Measurements from ENCODE around the gene CD300LD.

CD300LD gene

GRCh38 chr17:74543406-74543805, 48.7 kb downstream of the CD300LD start:
- no peak for DNase-seq

DNA sequence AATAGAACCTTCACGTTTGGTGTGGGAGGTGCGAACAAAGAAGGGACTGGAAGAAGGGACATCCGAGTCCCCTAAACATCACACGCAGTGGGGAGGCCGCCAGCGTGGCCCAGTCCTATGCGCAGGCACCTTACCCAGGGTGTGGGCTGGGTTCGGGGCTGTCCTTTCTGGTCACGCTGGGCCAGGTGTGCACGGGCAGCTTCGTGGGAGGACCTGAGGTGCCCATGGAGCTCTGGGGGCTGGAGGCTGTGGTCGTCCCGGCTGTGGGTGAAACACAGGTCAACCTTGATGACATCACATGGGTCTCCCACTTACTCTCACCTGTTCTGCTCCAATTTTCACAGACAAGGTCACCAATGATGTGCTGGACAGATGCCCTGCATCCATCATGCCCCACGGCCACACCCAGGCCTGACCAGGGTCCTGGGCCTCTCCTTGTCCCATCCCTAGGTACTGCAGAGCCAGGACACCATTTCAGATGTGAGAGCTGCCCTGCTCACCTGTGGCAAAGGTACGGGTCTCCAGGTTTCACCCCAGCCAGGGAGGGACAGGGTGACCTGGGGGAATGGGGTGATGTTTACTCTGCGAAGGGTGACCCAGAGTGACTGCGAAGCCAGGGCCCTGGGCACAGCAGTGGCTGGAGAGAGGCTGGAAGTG, 49.2 kb downstream of the CD300LD start:
- DNase-seq = no peak

GRCh38 chr17:74542166-74542565, 49.9 kb downstream of the CD300LD start:
- DNase-seq = no peak

- no peak for DNase-seq
Measured at GRCh38 chr17:74541176-74542111, 50.6 kb downstream of the CD300LD start.

DNA sequence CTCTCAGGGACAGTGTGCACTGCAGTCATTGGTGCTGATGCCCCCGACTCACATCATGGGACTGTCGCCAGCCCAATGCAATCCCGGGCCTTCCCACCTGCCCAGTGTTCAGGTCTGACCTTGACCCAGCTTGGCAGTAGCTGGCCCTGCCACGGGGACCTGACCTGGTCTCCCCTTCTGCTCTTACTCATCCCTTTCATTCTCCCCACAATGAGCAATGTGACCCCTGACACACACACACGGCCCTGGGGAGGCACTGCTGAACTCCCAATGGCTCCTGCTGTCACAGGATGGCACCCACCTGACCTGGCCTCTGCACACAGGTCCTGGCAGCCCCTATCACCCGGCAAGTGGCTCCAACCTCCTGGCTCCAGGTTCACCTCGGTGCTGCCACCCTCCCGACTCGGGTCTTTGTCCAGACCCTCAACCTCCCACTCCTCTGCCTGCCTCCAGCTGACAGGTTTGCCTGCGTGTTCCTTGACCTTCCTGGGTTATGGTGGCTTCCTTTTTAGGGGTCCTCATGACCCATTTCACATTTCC, 52.7 kb downstream of the CD300LD start:
- no peak for DNase-seq

GRCh38 chr17:74536890-74537289, 55.2 kb downstream of the CD300LD start:
- DNase-seq = no peak

DNA sequence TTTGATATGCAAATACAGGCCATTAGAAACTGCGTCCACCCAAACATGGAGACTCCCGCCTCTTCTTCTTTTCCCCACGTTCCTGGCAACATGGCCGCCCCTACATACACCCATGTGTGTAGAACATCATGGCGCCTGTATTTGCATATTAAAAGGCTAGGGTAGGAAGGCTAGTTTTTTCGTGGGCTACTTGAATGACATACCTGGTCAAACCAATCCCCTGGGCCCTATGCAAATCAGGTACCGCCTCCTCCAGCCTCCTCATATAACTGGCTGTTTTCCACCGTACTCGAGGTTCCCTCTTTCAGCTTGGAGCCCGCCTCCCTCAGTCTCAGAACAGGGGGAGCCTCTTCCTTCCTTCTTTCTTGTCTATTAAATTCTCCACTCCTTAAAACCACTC, 60.0 kb downstream of the CD300LD start:
- DNase-seq = peak; percentile 63 to 64

GRCh38 chr17:74531231-74531761, 60.8 kb downstream of the CD300LD start, which contains the start of gene CD300LB:
Gene CD300LB (minus strand): TSS chr17:74531475. CDS start chr17:74531350, 125 bp downstream.
- DNase-seq = no peak

GRCh38 chr17:74530831-74531150, 61.3 kb downstream of the CD300LD start:
- DNase-seq = no peak

Measured in NCI-H1930 (cell line).